GM12865 (cell line): ENCODE data around the gene TMEM30A.

Experiments used
- DNase-seq: peaks from one replicate; pipeline ENCODE4 v3.0.0; 2010; ENCODE audit warnings: low read depth
- H3K4me3 ChIP-seq: 2 replicates; pipeline ENCODE4 v1.5.1; 2011; ENCODE audit warnings: mild to moderate bottlenecking, low read depth, low read length, control low read depth
- CTCF ChIP-seq: IDR thresholded peaks from 2 replicates; pipeline ENCODE4 v1.5.1; 2011; ENCODE audit warnings: low read length, control low read depth, low read depth, inconsistent platforms; ENCODE audit not compliant: insufficient read depth; ENCODE audit errors: missing control alignments

TMEM30A gene

GRCh38 chr6:75263401-75263750 lies 21.2 kb downstream of the TMEM30A start:
- DNase-seq = no peak
- no peak for TF ChIP-seq CTCF
- no peak overlapping the region for H3K4me3 ChIP-seq

GRCh38 chr6:75262716-75263400 lies 21.7 kb downstream of the TMEM30A start:
- TF ChIP-seq CTCF = no peak
- no peak for DNase-seq
- H3K4me3 ChIP-seq = no peak overlapping the region

- TF ChIP-seq CTCF = no peak
- H3K4me3 ChIP-seq = no peak overlapping the region
- no peak for DNase-seq
These were observed 23.3 kb downstream of the TMEM30A start for GRCh38 chr6:75261299-75261698.

- no peak overlapping the region for H3K4me3 ChIP-seq
- no peak for DNase-seq
- no peak for TF ChIP-seq CTCF
These were observed 27.1 kb downstream of the TMEM30A start for GRCh38 chr6:75257343-75258087.

GRCh38 chr6:75250552-75250951 lies 34.0 kb downstream of the TMEM30A start:
- no peak for TF ChIP-seq CTCF
- H3K4me3 ChIP-seq = no peak overlapping the region
- DNase-seq = no peak

- no peak overlapping the region for H3K4me3 ChIP-seq
- TF ChIP-seq CTCF = no peak
- no peak for DNase-seq
These were observed 34.8 kb downstream of the TMEM30A start for GRCh38 chr6:75249837-75250236.

DNA sequence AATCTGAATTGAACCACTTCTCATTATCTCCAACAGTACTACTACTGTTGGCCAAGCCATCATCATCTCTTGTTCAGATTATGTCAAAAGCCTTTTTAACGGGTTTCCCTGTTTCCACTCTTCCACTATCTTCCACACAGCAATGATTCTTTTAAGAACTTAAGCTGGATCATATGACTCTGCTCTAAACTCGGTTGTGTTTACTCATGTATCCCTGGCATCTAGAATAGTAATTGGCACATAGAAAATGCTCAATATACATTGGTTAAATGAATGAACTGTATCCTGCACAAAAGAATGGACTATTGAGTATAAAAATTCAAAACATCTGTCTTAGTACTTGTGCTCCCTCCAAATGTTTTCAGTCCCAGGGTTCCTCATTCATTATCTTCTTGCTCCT lies 38.2 kb downstream of the TMEM30A start:
- TF ChIP-seq CTCF = no peak
- no peak overlapping the region for H3K4me3 ChIP-seq
- DNase-seq = no peak
